AG09309 (cell line): Measurements from ENCODE around the gene DNAJB9.

Source experiments
- DNase-seq: peaks from one replicate; pipeline ENCODE4 v3.0.0-alpha.2; 2010; ENCODE audit warnings: low read depth
- H3K4me3 ChIP-seq: 2 replicates; pipeline ENCODE4 v1.5.1; 2011; ENCODE audit warnings: mild to moderate bottlenecking, low read depth, low read length, moderate library complexity; ENCODE audit not compliant: control insufficient read depth
- TF ChIP-seq, protein P1 (sequence below): IDR thresholded peaks from 2 replicates; pipeline ENCODE4 v1.5.1; 2011; ENCODE audit warnings: mild to moderate bottlenecking, low read depth, low read length, inconsistent platforms; ENCODE audit not compliant: insufficient read depth, control insufficient read depth; ENCODE audit errors: missing control alignments

The DNAJB9 gene

DNA sequence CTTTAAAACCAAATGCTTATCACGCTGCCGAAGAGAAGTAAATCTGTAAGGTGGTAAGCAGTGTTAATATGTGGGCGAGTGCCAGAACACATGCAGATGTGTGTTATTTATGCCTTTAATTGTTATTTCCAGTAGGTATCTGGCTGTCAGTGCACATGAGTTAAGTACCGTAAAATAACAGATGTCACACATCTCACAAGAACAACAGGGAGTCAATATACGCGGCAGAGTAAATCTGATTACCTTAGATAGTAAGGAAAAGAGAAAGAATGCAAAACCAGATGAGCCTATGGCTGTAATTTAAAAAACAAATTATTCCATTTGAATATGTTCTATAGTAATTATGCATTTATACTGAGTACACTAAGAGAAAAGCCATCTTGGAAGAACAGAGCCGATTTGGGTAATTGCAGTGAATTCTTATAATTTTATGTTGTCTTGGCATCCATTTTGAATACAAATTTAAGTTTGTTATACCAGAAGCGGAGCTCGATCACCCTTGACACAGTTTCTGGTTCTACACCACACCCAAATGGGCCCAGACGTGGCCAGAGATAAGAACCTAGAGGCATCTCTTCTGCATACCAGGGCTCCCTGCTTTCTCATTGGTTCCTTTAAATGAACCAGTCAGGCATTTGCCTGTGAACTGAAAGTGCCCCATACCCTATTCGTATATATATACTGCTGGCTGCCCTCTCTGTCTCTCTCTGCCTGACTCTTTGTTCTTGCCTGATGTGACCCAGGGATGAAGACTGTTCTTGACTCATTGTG is 34.8 kb downstream of the DNAJB9 start:
- DNase-seq, result no peak
- H3K4me3 ChIP-seq, result no peak overlapping the region
- TF ChIP-seq, protein P1, sequence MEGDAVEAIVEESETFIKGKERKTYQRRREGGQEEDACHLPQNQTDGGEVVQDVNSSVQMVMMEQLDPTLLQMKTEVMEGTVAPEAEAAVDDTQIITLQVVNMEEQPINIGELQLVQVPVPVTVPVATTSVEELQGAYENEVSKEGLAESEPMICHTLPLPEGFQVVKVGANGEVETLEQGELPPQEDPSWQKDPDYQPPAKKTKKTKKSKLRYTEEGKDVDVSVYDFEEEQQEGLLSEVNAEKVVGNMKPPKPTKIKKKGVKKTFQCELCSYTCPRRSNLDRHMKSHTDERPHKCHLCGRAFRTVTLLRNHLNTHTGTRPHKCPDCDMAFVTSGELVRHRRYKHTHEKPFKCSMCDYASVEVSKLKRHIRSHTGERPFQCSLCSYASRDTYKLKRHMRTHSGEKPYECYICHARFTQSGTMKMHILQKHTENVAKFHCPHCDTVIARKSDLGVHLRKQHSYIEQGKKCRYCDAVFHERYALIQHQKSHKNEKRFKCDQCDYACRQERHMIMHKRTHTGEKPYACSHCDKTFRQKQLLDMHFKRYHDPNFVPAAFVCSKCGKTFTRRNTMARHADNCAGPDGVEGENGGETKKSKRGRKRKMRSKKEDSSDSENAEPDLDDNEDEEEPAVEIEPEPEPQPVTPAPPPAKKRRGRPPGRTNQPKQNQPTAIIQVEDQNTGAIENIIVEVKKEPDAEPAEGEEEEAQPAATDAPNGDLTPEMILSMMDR, result no peak

GRCh38 chr7:108605559-108606201 is 36.0 kb downstream of the DNAJB9 start:
- TF ChIP-seq, protein P1, result no peak
- no peak overlapping the region for H3K4me3 ChIP-seq
- no peak for DNase-seq

DNA sequence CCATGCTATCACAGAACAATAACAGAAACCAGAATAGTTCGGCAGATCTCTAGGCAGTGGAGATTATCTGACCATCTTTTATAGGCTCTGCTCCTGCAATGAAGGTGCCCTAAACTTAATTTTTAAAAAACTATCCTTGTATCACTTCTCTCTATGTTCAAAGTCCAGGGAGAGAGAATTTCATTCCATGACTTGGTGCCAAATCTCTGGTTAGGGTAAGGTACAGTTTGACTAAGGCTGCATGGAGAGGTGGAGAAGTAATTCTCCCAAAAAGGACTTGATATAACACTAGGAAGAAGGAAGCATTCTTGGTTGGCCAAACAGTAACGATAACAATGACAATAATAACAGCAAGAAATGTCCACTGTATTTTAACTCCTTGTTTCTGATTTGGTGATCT is 40.0 kb downstream of the DNAJB9 start:
- DNase-seq, result no peak
- TF ChIP-seq, protein P1, result no peak
- no peak overlapping the region for H3K4me3 ChIP-seq

- DNase-seq, result no peak
- TF ChIP-seq, protein P1, result no peak
- H3K4me3 ChIP-seq, result no peak overlapping the region
These were observed 41.6 kb downstream of the DNAJB9 start for GRCh38 chr7:108611268-108611667.

DNA sequence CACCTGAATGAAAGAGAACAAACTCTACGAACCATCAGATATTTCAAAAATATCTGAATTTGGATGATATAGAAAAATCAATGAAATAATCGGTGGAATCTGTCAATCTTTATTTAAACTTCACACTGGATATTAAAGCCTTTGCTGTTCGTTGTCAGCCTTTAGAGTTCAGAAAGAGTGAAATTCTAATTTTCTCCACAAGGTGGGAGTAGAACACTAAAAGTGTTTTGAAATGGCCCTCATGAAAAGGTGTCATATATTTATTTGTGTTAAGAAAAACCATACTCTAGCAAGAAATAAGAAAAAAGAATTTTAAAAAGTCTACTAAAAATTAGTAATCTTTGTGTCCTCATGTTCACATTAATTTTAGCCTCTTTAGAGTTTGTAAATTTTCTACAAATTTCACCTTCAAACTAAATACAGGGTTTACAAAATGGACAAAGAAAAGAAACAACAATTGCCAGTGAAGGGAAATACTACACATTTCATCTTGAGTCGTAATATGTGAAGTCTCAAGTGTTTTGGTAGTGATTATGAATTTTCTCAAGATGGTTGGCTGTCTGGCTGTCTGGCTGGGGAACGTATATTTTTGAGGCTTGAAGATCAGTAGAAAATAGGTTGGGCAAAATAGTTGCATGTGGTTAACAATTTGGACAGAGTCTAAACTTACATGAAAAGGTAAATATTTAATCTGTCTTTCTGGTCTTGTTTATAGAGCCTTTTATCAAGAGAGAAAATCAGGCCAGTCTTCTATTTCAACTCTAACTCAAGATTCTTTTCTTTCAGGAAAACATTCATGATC is 43.7 kb downstream of the DNAJB9 start:
- H3K4me3 ChIP-seq, result no peak overlapping the region
- peak; percentile 4 for DNase-seq
- TF ChIP-seq, protein P1, result peak; percentile 47

DNA sequence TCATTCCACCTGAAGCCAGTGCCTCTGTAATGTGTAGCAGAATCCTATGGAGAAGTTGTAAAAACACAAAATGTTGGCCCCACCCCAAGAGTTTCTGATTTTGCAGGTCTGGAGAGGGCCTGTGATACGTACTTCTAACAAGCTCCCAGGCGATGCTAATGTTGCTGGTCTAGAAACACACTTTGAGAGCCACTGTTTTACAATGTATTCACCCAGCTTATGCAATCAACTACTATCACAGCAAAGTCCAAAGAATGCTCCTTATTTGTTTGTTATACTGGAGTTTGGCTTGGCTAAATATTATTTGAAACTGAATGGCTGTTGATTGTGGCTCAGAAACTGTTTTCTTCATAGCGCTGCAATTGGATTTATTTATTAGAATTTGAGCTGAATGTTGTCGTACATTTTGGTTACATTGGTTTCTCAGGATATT is 44.3 kb downstream of the DNAJB9 start:
- TF ChIP-seq, protein P1, result no peak
- H3K4me3 ChIP-seq, result no peak overlapping the region
- no peak for DNase-seq
